Inflammatory macrophage treated with lipopolysaccharide for 1 hour (primary cell): ENCODE measurements around the gene COX7B.
A peak's percentile ranks its signal among the peaks of the same experiment; 100 is the strongest.

ENCODE experiments used
- DNase-seq, 2 donors: peaks; one replicate each; pipeline ENCODE4 v3.0.0-alpha.2; 2020 to 2022

Gene COX7B

DNA sequence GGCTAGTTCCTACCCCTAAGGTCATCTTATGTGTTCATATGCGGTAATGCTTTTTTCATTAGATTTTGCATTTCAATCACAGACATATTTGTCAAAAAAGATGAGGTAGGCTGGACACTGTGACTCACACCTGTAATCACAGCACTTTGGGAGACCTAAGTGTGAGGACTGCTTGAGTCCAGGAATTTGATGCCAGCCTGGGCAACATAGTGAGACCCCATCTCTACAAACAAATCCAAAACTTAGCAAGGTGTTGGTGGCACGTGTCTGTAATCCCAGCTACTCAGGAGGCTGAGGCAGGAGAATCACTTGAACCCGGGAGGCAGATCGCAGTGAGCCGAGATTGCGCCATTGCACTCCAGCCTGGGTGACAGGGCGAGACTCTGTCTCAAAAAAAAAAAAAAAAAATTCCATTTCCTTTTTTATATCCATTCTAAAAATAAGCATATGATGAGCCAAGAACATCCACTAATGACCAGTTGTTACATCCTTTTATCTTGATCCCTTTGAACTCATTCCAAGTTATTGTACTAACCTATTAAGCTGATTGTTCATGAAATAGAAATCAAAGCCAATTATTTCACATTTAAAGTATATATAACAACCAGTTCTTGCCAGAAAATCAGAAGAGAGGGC is 46.8 kb downstream of the COX7B start:
- DNase-seq: peak in 1 of 2 donors; percentile 25

DNA sequence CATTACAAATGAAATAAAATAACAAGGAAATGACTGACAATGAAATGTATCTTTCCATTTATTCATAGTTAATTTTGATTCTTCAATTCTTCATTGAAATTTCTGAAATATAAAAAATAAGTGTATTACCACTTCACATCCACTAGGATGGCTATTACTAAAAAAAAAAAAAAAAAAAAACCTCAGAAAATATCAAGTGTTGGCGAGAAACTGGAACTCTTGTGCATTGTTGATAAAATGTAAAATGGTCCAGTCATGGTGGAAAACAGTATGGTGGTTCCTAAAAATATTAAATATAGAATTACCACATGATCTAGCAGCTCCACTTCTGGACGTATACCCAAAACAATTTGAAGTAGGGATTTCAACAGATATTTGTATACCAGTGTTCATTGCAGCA is 47.3 kb downstream of the COX7B start:
- DNase-seq: no peak

DNA sequence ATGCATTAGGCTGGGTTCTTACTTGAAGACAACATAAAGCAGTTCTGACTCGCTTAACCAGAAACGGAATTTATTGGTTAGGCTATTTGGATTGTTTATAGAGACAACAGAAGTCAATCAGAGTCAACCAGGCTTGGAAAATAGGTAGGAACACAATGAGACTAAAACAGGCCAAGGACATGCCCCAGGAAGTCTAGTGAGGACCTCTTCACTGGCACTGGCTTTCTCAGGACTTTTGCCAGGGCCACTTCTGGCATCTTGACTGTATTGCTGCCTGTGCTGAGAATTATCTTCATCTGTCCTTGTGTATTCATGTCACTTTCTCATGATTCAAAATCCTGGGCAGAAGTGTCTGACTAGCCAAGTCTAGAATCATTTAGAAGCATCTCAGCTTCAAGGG is 50.6 kb downstream of the COX7B start:
- no peak for DNase-seq

DNA sequence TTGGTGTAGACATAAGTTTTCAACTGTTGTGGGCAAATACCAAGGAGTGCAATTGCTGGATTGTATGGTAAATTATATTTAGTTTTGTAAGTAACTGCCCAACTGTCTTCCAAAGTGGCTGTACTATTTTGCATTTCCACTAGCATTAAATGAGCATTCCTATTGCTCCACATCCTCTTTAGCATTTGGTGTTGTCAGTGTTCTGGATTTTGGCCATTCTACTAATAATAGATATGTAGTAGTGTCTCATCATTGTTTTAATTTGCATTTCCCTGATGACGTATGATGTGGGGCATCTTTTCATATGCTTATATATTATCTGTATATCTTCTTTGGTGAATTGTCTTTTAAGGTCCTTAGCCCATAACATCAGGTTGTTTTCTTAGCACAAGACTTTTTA is 52.9 kb downstream of the COX7B start:
- no peak for DNase-seq

DNA sequence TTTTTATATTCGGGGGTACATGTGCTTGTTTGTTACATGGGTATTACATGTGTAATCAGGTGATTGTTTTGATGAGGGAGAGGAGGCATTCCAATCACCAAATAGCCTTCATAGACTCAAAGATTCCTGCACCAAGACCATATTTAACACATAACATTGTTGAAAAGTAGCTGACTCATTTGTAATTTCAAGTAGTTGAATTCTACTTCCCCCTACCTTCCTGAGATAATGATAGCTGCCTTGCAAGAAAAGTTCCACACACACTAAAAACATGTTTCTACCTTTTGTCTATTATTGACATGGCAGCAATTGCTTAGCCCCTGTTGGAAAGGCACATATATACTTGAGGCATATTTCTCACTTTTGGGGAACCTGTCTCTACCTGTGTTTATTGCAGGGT is 54.0 kb downstream of the COX7B start:
- no peak for DNase-seq

DNA sequence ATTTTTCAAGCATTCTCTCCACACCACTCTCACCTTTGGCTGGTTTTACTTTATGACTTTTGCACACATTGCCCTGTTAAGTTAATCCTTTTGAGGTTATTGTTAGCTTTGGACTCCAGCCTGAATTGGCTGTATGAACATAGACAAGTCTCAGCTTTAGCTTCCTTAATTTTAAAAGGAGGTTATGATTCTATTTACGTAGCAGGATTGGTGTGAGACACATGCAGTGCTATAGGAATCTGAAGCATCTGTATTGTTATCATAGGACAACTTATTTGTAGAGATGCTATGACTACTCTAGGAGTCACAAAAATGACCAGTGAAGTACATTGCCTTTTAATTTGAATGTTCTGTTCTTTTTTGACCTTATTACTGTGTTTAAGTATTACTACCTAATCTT is 54.4 kb downstream of the COX7B start:
- DNase-seq: no peak
